Liver (tissue), 9 donors: Measurements from ENCODE around the gene LRRFIP1. TPM values are rescaled to one million over a fixed set of nuclear protein-coding genes. Genes with fewer than 3 reads are reported as not detected.

Experiments
- DNase-seq: peaks from one replicate; pipeline ENCODE4 v3.0.0-alpha.2; 2017; ENCODE audit warnings: low spot score
- H3K27ac ChIP-seq, 2 donors: one replicate each; pipeline ENCODE4 v1.7.0; 2013; ENCODE audit warnings: inconsistent platforms in 2 of 2, low read length in 2 of 2, control low read depth in 1 of 2, low read depth in 1 of 2, mild to moderate bottlenecking in 1 of 2
- H3K27me3 ChIP-seq, 4 donors: one replicate each; pipeline versions ENCODE4 v1.6.1 to v1.7.0; 2013; ENCODE audit warnings: low read length in 3 of 4, inconsistent platforms in 1 of 4, mild to moderate bottlenecking in 1 of 4, moderate library complexity in 1 of 4; ENCODE audit not compliant: control insufficient read depth in 4 of 4, insufficient read depth in 4 of 4
- H3K36me3 ChIP-seq, 4 donors: one replicate each; pipeline versions ENCODE4 v1.6.1 to v1.7.0; 2013; ENCODE audit warnings: low read length in 3 of 4, mild to moderate bottlenecking in 3 of 4, low read depth in 1 of 4, moderate library complexity in 1 of 4; ENCODE audit not compliant: control insufficient read depth in 4 of 4, insufficient read depth in 3 of 4
- H3K4me1 ChIP-seq, 4 donors: one replicate each; pipeline versions ENCODE4 v1.6.1 to v1.7.0; 2013; ENCODE audit warnings: low read length in 3 of 4, mild to moderate bottlenecking in 3 of 4, moderate library complexity in 1 of 4; ENCODE audit not compliant: control insufficient read depth in 4 of 4, insufficient read depth in 4 of 4
- H3K4me3 ChIP-seq, 3 donors: one replicate each; pipeline versions ENCODE4 v1.6.1 to v1.7.0; 2013; ENCODE audit warnings: low read length in 3 of 3, control low read depth in 1 of 3, low read depth in 1 of 3, mild to moderate bottlenecking in 1 of 3
- H3K9ac ChIP-seq, 2 donors: one replicate each; pipeline ENCODE4 v1.7.0; 2013; ENCODE audit warnings: low read length in 2 of 2, mild to moderate bottlenecking in 2 of 2, moderate library complexity in 2 of 2, control low read depth in 1 of 2, low read depth in 1 of 2
- H3K9me3 ChIP-seq, 4 donors: one replicate each; pipeline versions ENCODE4 v1.6.1 to v1.7.0; 2013; ENCODE audit warnings: low read length in 3 of 4; ENCODE audit not compliant: control insufficient read depth in 4 of 4
- FOXA1 ChIP-seq: IDR thresholded peaks from 2 replicates; pipeline ENCODE4 v1.6.1; 2016; ENCODE audit warnings: antibody characterized with exemption
- GABPA ChIP-seq, 2 donors: IDR thresholded peaks in 1 of 2; conservative IDR thresholded peaks in 1 of 2; 2 replicates each; pipeline ENCODE4 v1.6.1; 2016; ENCODE audit warnings: antibody characterized with exemption in 2 of 2, mild to moderate bottlenecking in 1 of 2, moderate library complexity in 1 of 2
- HNF4A ChIP-seq, 2 donors: conservative IDR thresholded peaks; 2 replicates each; pipeline ENCODE4 v1.6.1; 2016; ENCODE audit warnings: antibody characterized with exemption in 2 of 2, mild to moderate bottlenecking in 2 of 2
- HNF4G ChIP-seq: IDR thresholded peaks from 2 replicates; pipeline ENCODE4 v1.6.1; 2016; ENCODE audit warnings: antibody characterized with exemption
- JUND ChIP-seq, 2 donors: IDR thresholded peaks; 2 replicates each; pipeline ENCODE4 v1.6.1; 2016; ENCODE audit warnings: antibody characterized with exemption in 2 of 2
- NR2F2 ChIP-seq: IDR thresholded peaks from 2 replicates; pipeline ENCODE4 v1.6.1; 2016; ENCODE audit warnings: antibody characterized with exemption
- RAD21 ChIP-seq, 2 donors: IDR thresholded peaks; 2 replicates each; pipeline ENCODE4 v1.6.1; 2016; ENCODE audit warnings: antibody characterized with exemption in 2 of 2, mild to moderate bottlenecking in 2 of 2
- RXRA ChIP-seq, 2 donors: IDR thresholded peaks; 2 replicates each; pipeline ENCODE4 v1.6.1; 2017 to 2018; ENCODE audit warnings: antibody characterized with exemption in 2 of 2, mild to moderate bottlenecking in 1 of 2
- SP1 ChIP-seq: IDR thresholded peaks from 2 replicates; pipeline ENCODE4 v1.6.1; 2018; ENCODE audit warnings: antibody characterized with exemption, mild to moderate bottlenecking
- TAF1 ChIP-seq: conservative IDR thresholded peaks from 2 replicates; pipeline ENCODE4 v1.6.1; 2016; ENCODE audit warnings: antibody characterized with exemption, mild to moderate bottlenecking
- YY1 ChIP-seq: IDR thresholded peaks from 2 replicates; pipeline ENCODE4 v1.6.1; 2016; ENCODE audit warnings: antibody characterized with exemption, mild to moderate bottlenecking
- WGBS: extraction: QIAGEN DNeasy Blood & Tissue Kit; methylation state at CpG from one replicate; pipeline ENCODE4 v1.1.7; 2013; 5-methylcytosine and 5-hydroxymethylcytosine counted together
- polyA plus RNA-seq, 2 donors: library from polyadenylated mRNA; stranded (reverse) in 1 of 2; unstranded in 1 of 2; fragments of 200-250 nt in 1 of 2; fragments of >200 nt in 1 of 2; fragmentation: Nextera tagmentation in 1 of 2; extraction: Ambion mirVana in 1 of 2; gene quantifications; one replicate each; pipeline versions ENCODE4 v1.2.1 to v1.2.3, GENCODE V29; 2013 to 2015
- total RNA-seq, 2 donors: library from RNA; depleted of rRNA; stranded (reverse); fragments of >200 nt; gene quantifications; one replicate each; pipeline ENCODE4 v1.2.3, GENCODE V29; 2014
- TF ChIP-seq, protein P1 (sequence below): IDR thresholded peaks from 2 replicates; pipeline ENCODE4 v1.6.1; 2016; ENCODE audit warnings: antibody characterized with exemption
- TF ChIP-seq, protein P2 (sequence below): IDR thresholded peaks from 2 replicates; pipeline ENCODE4 v1.6.1; 2016; ENCODE audit warnings: antibody characterized with exemption
- TF ChIP-seq, protein P3 (sequence below): IDR thresholded peaks from 2 replicates; pipeline ENCODE4 v1.6.1; 2016; ENCODE audit warnings: antibody characterized with exemption, mild to moderate bottlenecking
- donor health status: healthy.
- donor health status: healthy.
- donor health status: healthy.
- donor health status: healthy.
- donor health status: healthy.

The LRRFIP1 gene
- total and polyA plus RNA-seq, 4 donors: 13.3 to 56.1 (median 39.1) TPM

DNA sequence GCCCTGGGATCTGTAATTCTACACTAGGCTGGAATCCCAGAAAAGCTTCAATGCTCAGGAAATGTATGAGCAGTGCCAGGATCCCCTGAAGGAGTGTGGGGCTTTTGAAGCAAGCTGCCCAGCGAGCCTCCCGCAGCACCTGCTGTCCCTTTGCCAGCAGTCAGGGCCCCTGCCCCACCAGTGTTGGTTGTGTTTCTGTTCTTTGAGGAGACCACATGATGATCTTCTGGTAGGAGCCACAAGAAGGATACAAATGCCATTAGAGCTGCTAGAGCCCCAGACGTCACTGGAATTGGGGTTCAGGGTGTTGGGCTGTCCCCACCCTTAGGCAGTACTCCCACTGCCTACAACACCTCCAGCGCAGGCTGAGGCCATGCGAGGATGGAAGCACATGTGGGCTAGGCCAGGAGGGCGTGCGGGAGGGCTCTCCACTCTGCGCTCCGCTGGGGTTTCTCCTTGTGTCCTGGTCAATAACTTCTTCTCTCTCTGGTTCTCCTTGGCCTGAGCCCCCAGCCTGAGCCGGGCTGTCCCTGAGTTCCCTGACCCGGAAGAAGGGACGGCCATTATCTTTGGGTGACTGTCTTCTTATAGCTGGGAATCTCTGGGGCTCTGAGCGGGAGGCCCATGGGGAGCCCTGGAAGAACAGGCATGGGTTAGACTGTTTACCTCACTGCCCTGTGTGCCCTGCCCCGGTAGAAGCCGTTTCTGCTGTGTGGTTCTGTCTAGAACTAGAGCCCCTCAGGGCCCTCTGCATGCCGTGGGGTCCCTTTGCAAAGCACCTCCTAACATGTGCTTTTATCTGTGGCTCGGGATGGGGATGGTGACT is 73.9 kb downstream of the LRRFIP1 start:
- Histone ChIP-seq H3K9me3 (no peaks in the 10 kb centered on the region), H3K4me1 (peaks cover 3 to 47% (median 14%) of the 10 kb centered on the region in 4 donors), H3K27ac (peak overlapping the region; percentile 8 to 22), H3K4me3 (no peak overlapping the region), H3K36me3 (no peaks in the 10 kb centered on the region), H3K27me3 (no peaks in the 10 kb centered on the region), H3K9ac (no peak overlapping the region)
- no peak for DNase-seq
- TF ChIP-seq, protein P1, sequence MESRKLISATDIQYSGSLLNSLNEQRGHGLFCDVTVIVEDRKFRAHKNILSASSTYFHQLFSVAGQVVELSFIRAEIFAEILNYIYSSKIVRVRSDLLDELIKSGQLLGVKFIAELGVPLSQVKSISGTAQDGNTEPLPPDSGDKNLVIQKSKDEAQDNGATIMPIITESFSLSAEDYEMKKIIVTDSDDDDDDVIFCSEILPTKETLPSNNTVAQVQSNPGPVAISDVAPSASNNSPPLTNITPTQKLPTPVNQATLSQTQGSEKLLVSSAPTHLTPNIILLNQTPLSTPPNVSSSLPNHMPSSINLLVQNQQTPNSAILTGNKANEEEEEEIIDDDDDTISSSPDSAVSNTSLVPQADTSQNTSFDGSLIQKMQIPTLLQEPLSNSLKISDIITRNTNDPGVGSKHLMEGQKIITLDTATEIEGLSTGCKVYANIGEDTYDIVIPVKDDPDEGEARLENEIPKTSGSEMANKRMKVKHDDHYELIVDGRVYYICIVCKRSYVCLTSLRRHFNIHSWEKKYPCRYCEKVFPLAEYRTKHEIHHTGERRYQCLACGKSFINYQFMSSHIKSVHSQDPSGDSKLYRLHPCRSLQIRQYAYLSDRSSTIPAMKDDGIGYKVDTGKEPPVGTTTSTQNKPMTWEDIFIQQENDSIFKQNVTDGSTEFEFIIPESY: no peak
- no peak for TF ChIP-seq HNF4A (conservative IDR thresholded peaks at IDR 0.05)
- no peak for TF ChIP-seq NR2F2
- no peak for TF ChIP-seq JUND (IDR thresholded peaks at IDR 0.05)
- TF ChIP-seq YY1: no peak
- no peak for TF ChIP-seq RXRA (IDR thresholded peaks at IDR 0.05)
- no peak for TF ChIP-seq GABPA (IDR thresholded peaks at IDR 0.05 in 1 of 2, conservative IDR thresholded peaks at IDR 0.05 in 1 of 2)
- TF ChIP-seq SP1: no peak
- no peak for TF ChIP-seq FOXA1
- TF ChIP-seq, protein P2, sequence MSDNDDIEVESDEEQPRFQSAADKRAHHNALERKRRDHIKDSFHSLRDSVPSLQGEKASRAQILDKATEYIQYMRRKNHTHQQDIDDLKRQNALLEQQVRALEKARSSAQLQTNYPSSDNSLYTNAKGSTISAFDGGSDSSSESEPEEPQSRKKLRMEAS: no peak
- no peak for TF ChIP-seq RAD21 (IDR thresholded peaks at IDR 0.05)
- no peak for TF ChIP-seq HNF4G
- WGBS: 83% methylated on average over 17 of the region's 17 CpGs

DNA sequence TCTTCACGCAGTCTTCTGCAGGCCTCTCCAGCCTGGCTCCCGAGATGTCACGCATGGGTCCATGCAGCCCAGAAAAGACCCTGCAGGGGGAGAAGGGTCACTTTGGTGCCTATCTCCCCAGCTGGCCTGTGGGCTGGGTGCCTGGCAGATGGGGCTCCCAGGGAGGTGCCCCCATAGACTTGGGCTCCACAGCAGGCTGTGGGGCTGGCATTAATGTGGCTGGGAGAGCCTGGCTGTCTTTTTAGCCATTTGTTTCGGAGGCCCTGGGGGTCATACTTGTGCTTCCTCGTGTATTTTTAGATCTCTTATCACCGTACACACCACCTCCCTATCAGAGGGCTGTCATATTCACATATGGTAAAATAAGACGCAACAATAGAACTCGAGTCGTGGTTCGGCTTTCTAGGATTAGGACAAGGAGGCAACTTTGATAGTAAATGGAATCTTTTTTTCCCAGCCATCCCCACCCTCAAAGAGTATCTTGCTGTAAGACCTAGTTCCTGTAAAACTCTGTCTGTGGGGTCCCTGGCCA is 74.5 kb downstream of the LRRFIP1 start:
- Histone ChIP-seq H3K9me3 (no peaks in the 10 kb centered on the region), H3K27me3 (no peaks in the 10 kb centered on the region), H3K9ac (no peak overlapping the region), H3K36me3 (no peaks in the 10 kb centered on the region), H3K4me1 (peaks cover 3 to 41% (median 12%) of the 10 kb centered on the region in 4 donors), H3K4me3 (no peak overlapping the region), H3K27ac (peak overlapping the region; percentile 22 to 50)
- TF ChIP-seq HNF4A (conservative IDR thresholded peaks at IDR 0.05): no peak
- TF ChIP-seq RXRA (IDR thresholded peaks at IDR 0.05): no peak
- TF ChIP-seq JUND (IDR thresholded peaks at IDR 0.05): no peak
- TF ChIP-seq, protein P1: no peak
- TF ChIP-seq TAF1: no peak
- TF ChIP-seq, protein P3, sequence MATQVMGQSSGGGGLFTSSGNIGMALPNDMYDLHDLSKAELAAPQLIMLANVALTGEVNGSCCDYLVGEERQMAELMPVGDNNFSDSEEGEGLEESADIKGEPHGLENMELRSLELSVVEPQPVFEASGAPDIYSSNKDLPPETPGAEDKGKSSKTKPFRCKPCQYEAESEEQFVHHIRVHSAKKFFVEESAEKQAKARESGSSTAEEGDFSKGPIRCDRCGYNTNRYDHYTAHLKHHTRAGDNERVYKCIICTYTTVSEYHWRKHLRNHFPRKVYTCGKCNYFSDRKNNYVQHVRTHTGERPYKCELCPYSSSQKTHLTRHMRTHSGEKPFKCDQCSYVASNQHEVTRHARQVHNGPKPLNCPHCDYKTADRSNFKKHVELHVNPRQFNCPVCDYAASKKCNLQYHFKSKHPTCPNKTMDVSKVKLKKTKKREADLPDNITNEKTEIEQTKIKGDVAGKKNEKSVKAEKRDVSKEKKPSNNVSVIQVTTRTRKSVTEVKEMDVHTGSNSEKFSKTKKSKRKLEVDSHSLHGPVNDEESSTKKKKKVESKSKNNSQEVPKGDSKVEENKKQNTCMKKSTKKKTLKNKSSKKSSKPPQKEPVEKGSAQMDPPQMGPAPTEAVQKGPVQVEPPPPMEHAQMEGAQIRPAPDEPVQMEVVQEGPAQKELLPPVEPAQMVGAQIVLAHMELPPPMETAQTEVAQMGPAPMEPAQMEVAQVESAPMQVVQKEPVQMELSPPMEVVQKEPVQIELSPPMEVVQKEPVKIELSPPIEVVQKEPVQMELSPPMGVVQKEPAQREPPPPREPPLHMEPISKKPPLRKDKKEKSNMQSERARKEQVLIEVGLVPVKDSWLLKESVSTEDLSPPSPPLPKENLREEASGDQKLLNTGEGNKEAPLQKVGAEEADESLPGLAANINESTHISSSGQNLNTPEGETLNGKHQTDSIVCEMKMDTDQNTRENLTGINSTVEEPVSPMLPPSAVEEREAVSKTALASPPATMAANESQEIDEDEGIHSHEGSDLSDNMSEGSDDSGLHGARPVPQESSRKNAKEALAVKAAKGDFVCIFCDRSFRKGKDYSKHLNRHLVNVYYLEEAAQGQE: no peak
- no peak for TF ChIP-seq YY1
- no peak for DNase-seq
- 75% methylated on average over 10 of the region's 10 CpGs for WGBS
